HG02981 (cell line): ENCODE results near the gene FHL1.
"Not testable (repeated sequence)": the region's sequence is repeated elsewhere in the genome, so short reads cannot be mapped to it uniquely, and the experiment has no call there.

Experiments
- ATAC-seq: cut with Tn5 transposase; IDR thresholded peaks from one replicate; pipeline ENCODE4 v1.9.1; 2021; ENCODE audit warnings: mild to moderate bottlenecking, moderate library complexity; ENCODE audit not compliant: unreplicated experiment

The FHL1 gene

DNA sequence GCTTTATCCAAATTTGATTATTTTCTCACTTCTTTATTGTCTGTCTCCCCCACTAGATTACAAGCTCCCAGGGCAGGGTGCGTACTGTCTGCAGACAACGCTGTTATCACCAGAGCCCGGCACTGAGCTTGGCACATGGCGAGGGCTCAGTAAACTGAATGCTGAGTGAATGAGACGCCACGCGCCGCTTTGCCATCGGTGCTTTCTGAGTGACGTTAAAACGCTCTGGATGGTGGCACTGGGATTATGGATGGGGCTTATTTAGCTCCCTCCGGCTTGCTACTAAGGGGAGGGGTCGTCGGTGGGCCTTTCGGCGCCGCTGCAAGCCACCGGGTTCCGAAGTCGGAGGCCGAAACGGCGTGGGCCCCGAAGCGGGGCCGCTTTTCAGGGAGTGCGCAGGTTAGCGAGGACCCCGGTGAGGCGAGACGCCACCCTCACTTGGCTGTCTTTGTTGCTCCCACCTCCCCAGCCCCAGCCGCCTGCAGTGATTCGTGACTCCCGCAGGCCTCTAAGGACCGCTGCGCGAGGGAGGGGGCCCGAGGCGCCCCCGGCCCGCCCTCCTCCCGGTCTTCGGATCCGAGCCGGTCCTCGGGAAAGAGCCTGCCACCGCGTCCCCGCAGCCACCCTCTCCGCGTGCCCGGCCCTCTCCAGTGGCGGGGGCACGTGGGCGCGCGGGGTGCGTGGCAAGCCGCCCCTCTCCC, 569 bp upstream of the FHL1 start:
- no peak for ATAC-seq

DNA sequence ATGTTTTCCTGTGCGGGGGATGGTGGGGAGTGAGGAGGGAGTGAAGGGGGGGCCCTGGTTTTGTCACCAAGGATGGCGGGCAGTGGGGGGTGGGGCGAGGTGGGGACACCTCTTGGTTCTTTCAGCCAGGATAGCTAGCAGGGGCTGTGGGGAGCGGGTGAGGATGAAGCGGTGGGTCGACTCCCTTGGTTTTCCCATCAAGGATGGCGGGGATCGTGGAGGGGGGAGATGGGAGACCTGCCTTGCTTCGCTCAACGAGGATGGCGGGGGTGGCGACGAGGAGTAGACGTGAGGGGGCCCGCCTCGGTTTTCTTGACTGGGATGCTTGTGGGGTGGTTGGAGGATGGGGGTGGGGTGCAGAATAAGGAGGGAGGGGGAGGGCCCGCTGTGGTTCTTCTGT, 643 bp downstream of the FHL1 start:
- ATAC-seq = no peak

DNA sequence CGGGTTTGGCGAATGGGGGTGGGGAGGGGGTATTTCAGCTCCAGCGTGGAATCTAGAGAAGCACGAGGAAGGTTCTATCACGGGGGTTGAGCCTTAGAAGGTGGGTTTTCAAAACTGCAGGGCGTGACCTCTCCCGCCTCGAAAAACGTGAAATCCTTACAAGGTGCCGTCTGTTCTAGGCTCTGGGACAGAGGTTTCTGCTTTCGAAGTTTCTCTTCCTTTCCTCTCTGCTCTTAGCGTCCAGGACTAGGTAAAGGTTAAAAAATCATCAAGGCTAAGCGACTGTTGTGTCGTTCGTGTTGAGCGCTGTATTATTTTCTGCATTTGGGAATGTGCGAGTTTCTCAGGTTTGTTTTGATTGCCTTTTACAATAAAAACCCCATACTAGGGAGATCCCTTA, 1.1 kb downstream of the FHL1 start:
- no peak for ATAC-seq

DNA sequence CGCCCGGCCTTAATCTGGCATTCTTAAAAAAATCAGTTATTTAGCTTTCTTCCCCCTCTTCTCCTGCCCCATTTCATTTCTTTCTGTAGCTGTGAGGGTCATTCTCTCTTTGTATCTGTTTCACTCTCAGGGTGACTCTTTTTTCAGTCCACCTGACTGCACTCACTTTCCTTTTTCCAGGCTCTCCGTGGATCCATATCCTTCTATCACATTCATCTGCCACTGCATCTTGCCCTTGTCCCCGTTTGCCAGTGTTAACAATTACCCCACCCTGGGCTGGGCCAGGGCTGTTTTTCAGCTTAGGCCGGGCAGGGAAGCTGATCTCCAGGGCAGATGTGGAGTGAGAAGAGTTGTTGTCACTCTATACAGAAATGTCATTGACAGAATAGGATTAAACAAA, 7.7 kb downstream of the FHL1 start:
- ATAC-seq = no peak

DNA sequence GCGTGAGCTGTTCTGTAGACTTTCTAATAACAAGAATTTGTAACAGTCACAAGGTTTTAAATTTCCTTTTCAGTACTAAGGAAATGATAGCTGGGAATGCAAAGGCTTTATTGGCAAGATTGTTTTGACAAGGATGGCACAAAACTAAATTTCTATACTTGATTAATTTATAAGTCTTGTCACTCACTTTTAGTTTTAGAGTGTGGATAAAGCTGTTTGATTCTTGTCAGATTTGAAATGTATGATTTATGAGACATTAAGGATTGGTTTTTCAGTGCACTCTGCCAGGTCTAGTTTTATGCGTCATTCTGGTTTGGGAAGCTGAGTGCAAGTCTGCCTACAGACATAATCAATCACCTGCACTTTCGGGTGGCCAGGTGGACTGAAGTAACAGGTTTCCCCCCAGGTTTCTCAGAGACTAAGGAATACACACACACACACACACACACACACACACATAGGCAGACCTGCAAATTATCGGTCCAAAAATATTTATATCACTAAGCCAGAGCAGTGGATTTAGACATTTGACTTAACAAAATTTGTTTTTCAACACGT, 9.3 kb downstream of the FHL1 start:
- ATAC-seq = no peak

DNA sequence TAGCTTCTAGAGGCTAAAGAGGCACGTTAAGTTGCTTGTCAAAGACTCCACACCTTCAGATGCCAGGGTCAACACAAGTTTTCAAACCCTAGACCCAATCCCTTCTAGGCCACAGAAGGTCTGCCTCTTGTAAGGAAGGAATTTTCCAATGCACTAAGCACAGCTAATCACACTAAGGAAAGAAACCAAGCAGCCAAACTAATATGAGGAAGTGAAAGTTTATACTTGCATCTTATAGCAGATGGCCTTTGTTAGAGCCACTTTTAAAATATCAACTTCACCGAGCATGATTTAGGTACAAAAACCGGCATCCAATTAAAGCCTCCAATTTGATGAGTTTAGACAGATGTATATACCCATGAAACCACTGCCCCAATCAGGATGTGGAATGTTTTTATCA, 9.9 kb downstream of the FHL1 start:
- no peak for ATAC-seq

DNA sequence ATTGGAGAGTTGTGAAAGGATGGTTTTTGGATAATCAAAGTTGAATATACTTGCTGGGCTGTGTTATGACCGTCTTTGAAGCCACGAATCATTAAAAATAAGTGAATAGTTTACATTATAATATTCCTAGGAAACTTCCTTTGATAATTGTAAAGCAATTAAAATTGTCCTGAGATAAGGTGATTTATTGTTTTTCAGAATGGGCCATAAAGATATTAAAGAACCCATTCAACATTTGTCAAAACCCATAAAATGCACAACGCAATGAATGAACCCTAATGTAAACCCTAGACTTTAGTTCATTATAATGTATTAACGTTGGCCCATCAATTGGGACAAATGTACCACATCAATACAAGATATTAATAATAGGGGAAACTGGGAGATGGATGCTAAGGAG, 11.4 kb downstream of the FHL1 start:
- no peak for ATAC-seq

DNA sequence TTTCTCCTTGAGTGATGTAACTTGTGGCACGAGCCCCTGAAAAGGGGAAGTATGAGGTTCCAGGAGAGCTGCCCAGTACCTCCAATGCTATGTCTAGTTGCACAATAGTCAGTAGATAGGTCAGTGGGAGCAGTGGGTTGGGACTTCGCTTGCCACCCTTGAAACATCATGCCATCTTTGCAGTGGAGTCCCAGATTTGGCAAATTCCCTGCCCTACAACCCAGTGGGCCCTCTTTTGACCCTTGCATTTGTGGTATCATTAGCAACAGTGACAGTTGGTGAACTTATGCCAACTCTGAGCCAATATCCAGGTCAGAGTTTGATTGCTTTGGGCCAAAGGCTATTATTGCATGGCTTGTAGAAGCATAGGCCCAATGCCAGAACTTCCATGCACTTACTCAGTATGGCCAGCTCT, 12.3 kb downstream of the FHL1 start:
- no peak for ATAC-seq

DNA sequence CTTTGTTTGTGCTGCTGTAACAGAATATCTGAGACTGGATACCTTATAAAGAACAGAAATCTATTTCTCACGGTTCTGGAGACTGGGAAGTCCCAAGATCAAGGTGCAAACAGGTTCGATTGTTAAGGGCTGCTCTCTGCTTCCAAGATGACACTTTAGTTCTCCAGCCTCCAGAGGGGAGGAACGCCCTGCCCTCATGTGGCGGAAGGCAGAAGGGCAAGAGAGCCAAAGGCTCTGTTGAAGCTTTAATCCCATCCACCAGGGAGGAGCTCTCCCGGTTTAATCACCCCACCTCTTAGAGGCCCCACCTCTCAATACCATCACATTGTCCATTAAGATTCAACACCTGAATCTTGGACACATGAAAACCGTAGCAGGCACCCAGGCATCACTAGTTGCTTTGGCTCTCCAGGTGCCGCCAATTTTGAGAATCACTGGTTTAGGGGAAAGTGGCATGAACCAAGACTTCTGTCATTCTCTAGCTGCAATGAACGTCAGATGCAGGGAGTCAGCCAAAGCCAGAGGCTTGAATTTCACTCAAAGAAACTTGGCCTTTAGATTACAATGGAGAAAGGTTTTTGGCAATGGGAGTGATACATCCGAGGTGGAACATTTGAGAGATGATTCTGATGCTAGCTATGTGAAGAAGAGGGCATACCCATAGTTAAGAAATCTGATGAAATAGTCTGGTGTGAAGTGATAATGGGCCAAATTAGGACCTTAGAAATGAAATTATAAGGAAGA, 15.7 kb downstream of the FHL1 start:
- no peak for ATAC-seq

DNA sequence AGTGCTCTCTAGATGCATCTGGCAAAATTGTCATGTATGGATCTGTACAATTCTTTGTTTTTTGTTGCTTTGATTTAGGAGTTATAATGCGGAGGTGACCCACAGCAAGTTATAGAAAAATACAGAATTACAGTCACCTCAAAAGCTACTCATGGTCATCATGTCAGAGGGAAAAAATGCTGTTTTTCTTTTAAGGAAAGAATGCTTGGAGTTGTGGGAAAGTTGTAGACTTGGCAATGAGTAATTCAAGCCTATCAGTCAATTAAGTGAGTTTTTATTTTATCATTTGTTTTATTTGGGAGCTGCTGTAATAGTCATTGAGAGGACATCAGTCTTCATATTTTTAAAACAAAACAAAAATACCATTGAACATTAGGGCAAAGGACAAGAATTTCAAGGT, 16.4 kb downstream of the FHL1 start:
- no peak for ATAC-seq

DNA sequence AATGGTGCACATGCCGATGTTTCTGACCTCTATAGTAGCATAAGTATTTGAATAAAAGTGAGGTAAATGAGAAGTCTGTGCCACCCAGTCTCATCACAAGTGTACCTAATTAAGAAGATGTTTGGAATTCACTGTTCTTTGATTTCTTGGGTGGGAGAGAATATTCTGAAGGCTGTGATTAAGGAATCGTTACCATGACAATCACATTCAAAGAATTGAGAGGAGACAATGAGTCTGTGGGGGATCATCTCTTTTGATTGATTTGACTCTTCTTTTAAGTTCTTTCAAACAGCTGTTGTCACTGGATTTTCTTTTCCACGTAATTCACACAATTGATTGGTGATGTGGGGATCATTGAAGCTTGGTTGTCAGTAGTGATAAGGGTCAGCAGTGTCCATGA, 18.1 kb downstream of the FHL1 start:
- ATAC-seq = no peak

DNA sequence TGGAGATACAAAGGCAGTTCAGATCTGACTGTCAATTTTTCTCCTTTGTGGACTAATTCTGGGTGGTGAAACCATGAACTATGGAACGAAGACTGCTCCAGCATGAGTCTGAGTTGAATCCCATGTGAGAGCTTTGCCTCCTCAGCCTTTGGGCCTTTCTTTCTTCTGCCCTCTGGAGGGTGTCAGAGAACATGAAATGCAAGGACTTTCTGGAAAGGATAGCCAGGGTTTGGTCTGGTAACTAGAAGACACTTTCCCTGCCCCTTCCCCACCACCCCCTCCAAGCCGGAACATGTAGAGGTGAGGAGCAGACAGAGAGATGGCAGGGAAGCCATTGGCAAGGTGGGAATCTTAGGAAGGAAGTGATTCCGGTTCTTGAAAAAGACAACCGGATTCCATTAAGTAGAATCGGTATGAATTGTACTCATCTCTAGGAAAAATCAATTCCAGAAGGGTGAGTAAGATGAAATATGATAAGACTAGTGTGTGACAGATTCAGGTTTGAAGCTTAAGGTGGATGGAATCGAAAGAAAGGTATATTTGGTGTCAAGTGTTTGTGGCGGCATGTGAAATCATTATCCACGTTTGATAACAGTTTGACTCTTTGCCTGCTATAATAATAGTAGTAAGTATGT, 19.0 kb downstream of the FHL1 start:
- ATAC-seq = no peak

DNA sequence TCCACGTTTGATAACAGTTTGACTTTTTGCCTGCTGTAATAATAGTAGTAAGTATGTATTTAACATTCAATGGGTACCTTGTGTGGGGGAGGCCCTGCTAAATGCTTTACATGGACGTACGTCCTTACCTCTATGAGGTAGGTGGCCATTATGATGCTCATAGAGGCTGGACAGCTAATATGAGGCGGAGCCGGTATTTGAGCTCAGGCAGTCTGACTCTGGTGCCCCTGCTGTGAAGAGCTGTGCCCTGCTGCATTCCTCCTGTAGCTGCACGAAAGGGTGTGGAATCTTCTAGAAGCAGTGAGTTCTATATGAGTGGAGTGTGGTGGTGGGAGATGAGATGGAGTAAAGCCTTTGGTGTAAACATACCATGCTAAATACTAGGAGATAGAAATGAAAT, 20.7 kb downstream of the FHL1 start:
- ATAC-seq = not testable (repeated sequence)

DNA sequence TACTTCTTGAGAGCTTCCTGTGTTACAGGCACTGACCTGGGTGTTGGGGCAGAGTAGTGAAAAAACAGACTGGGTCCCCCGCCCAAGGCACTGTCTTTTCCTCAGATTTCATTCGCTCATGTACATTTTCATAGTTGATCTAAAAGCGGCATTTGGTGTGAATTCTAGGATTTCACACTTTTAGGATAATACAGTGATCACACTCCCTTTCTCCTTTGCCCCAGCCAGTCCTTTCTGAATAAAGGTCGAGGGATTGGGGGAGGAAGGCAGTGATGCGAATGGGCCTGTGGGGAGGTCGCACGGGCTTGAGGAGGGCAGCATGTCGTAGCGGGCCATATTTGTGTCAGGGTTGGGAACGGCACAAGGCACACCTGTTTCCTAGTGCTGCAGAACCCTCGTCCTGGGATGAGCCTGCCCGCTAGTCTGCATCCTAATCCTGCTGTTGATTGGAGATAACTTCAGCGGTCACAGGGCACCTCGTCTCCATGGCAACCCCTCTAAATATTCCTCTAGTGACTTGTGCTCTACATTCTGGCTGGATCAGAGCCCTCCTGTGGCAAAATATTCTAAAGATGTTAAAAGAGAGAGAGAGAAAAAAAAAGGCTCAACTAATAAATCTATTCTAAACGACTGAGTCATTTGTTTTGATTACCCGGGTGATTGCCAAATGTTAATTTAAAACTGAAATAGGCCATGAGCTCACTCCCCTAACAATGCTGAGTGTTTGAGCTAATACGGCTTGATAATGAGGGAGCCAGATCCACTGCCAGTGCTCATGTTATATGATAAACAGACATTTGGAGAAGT, 21.8 kb downstream of the FHL1 start:
- no peak for ATAC-seq

DNA sequence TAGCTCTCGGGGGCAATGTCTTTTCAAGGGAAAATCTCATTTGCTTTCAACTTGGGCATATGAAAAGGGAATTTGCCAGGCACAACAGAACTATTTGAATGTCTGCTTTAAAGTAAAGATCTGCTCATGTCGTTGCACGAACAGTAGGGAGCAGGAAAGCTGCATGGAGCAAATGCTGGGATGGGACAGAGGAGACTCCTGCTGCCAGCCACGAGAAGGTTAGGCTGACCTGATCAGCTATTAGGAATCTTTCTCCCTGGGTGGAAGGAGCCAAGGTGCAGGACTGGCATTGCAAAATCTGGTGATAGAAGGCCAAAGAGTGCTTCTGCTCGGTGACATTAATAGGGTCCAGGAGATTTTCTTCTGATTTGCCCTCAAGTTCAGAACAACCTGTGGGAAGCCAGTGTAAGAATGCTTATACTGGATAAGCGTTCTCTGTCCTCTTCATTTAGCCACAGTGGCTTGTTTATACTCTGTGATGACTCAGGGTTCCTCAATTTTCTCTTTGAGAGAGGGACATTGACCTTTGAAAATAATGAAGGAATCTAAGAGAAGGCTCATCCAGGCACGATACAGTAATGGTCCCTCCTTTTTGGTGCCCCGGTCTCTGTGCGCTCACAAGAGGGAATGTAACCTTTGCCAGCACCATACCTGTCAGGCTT, 22.9 kb downstream of the FHL1 start:
- ATAC-seq = no peak

DNA sequence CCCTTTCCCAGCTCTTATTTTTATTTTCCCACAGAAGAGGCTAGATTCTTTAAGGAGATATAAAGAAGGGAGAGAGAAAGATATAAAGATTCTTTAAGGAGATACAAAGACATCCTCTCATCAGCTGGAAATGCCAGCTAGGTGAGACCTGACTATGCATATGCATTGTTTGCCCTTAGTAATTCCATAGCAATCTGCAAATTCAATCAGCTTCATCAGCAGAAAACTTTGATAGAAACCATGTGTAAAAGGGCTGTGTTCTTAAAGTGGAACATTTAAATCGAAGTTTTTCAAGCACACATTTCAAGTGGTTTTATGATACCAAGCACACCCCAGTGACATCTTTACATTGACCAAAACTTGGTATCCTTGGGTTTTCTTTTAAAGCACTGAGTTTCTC, 24.1 kb downstream of the FHL1 start:
- no peak for ATAC-seq

DNA sequence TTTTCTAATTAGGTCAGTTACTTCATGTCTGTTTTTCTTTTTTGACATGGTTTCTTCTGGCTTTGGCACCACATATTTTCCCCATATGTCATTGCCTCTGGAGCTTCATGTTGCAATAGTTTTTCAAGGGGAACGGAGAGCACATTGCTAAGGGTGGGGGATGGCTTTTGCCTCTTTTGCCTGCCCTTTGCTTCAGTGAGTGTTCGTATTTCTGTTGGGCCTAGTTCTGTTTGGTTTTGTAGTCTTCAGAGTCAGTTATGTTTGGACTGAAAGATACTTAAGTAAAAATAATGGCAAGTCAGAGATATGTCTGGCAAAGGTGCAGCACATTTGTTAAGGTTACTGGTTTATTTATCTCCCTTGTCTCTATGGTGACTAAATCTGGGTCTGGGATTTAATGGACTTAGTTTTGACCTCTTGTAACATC, 29.1 kb downstream of the FHL1 start:
- no peak for ATAC-seq

DNA sequence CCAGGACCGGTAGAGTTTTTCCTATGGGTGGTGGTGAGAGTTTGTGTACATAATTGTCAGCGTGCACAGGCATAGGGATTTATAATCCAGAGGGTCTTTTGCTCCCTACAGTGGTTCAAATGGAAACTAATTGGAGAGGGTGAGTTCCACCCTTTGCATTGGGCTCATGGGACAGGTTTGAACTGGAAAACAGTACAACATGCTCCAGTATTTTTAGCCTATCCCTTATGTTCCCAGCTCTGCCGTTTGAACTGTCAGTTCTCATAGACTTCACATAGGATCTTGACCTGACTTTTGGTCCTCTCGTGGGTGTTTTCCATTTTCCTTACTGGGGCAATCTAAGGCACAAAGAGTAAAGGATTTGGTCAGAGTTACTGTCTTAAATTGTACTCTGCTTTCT, 31.8 kb downstream of the FHL1 start:
- ATAC-seq = no peak

DNA sequence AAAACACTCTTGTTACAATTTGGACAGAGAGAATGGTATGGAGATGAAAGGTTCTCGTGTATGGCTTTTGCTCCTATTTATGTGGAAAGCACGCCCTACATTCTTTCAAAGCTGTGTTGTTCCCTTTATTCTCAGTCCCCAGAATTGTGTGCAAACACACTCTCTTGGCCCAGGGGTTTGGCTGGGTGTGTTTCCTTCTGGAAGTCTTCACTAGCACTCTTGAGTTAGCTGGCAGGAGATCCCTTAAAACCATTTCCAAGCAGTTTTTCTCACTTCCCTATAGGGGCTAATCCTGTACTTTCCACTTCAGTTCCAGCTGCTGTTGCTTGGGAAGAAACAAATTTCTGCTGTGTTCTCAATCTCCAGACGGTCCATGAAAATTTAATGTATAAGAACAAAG, 35.1 kb downstream of the FHL1 start:
- ATAC-seq = no peak

DNA sequence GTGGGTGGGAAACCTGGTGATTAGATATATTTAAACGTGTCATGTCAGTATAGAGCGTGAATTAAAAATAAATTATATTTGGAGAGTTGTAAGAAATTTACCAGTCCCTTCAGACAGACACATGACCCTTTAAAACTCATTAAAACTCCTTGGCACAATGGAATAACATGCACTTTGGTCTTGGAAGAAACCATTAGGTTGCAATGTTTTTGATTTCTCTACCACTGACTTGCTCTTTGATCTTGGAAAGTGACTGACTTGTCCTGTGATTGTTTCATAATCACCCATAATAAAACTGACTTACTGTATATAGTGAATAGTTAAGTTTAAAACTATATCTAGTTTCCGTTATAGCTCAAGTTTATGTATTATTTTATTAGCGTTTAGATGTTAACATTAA, 35.8 kb downstream of the FHL1 start:
- ATAC-seq = no peak

DNA sequence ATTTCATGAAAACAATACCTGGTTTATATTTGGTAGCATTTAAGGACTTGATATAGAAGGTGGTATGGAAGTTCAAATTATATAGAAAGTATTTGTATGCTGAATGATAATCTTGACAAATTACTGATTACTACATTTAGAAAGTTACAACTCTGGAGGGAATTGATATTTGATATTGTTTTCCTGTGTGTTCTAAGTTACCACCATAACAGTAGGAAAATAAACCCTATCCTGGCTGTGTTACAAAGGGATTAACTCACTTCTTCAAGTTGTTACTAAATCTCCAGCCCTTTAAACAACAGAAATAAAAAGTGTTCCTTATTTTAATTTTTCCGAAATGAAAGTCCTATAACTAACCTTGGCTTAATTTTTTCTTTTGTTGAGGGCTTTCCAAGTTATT, 36.6 kb downstream of the FHL1 start:
- no peak for ATAC-seq
